ENCODE data around the gene MS4A14.

GRCh38 chr11:60457576-60457975 is 61.3 kb downstream of the MS4A14 start:
- TF ChIP-seq CTCF (IDR thresholded peaks at IDR 0.05; ENCODE audit: insufficient read depth, low read length, poor library complexity, severe bottlenecking) (no peak), EZH2phosphoT487 (conservative IDR thresholded peaks at IDR 0.05; ENCODE audit: low read length) (no peak)
